GM12878 (cell line): ENCODE measurements around the gene MTERF1. TPM values are rescaled to one million over a fixed set of nuclear protein-coding genes. Genes with fewer than 3 reads are reported as not detected.

Experiments
- ATAC-seq: fragments of 200-7000 bp; cut with Tn5 transposase; 3 replicates; pipeline ENCODE4 v1.9.1; 2020; ENCODE audit warnings: mild to moderate bottlenecking, moderate library complexity
- BruUV-seq: library from RNA; stranded (reverse); fragments of 400-500 nt; replicated peaks from 2 replicates; lab custom pipeline; 2021; lab: Mats Ljungman, UMichigan
- CTCF ChIA-PET: fragments of 300-600 bp; sonication (Branson Sonifier 250); formaldehyde crosslinking; extraction: SDS; loops from one replicate; lab custom pipeline; 2021; ENCODE audit warnings: inconsistent platforms; lab: Yijun Ruan, JAX
- POLR2A ChIA-PET: fragments of 350-600 bp; formaldehyde crosslinking; extraction: SDS; loops from one replicate; lab custom pipeline; 2021; ENCODE audit warnings: inconsistent platforms; lab: Charles Lee
- RAD21 ChIA-PET: fragments of 300-600 bp; sonication (Branson Sonifier 250); formaldehyde crosslinking; loops from one replicate; lab custom pipeline; 2023; ENCODE audit warnings: antibody characterized with exemption; ENCODE audit not compliant: unreplicated experiment; lab: Charles Lee
- SMC1A ChIA-PET: fragments of 300-600 bp; sonication (Branson Sonifier 250); formaldehyde crosslinking; loops from one replicate; lab custom pipeline; 2023; ENCODE audit not compliant: unreplicated experiment, uncharacterized antibody; lab: Charles Lee
- DNase-seq: peaks from one replicate; pipeline ENCODE4 v3.0.0-alpha.2; 2011; ENCODE audit warnings: low read depth, low spot score
- FAIRE-seq: peaks from 3 replicates; lab custom pipeline; 2011; peaks lifted over from hg19 to GRCh38; lab: Jason Lieb, UNC
- H2AFZ ChIP-seq: 2 replicates; pipeline ENCODE4 v1.6.0; 2011; ENCODE audit warnings: low read depth, low read length, control low read depth; ENCODE audit not compliant: control insufficient read depth
- H3K27ac ChIP-seq: 2 replicates; pipeline ENCODE4 v1.5.1; 2011; ENCODE audit warnings: control low read depth; ENCODE audit not compliant: control insufficient read depth, insufficient read depth
- H3K27me3 ChIP-seq, 2 experiments: replicated peaks in 1 of 2; 2 replicates each; pipeline versions ENCODE4 v1.6.0 to v1.6.1; 2011; ENCODE audit warnings: low read length in 1 of 2; ENCODE audit not compliant: control insufficient read depth in 2 of 2, insufficient read depth in 2 of 2
- H3K36me3 ChIP-seq, 2 experiments: 2 replicates each; pipeline ENCODE4 v1.5.1; 2011; ENCODE audit warnings: low read length in 1 of 2; ENCODE audit not compliant: control insufficient read depth in 2 of 2, insufficient read depth in 2 of 2
- H3K4me1 ChIP-seq: 2 replicates; pipeline ENCODE4 v1.6.1; 2011; ENCODE audit warnings: mild to moderate bottlenecking, low read length, moderate library complexity, mixed read lengths; ENCODE audit not compliant: control insufficient read depth, insufficient read depth
- H3K4me2 ChIP-seq: 2 replicates; pipeline ENCODE4 v1.6.0; 2011; ENCODE audit warnings: control low read depth; ENCODE audit not compliant: control insufficient read depth, insufficient read depth
- H3K4me3 ChIP-seq: fragments of 200-600 bp; sonication (generic); 2 replicates; pipeline ENCODE4 v1.5.1; 2016
- H3K79me2 ChIP-seq: 2 replicates; pipeline ENCODE4 v1.6.0; 2011; ENCODE audit warnings: low read length; ENCODE audit not compliant: control insufficient read depth, insufficient read depth
- H3K9ac ChIP-seq: 2 replicates; pipeline ENCODE4 v1.8.0; 2011; ENCODE audit warnings: low read length, control low read depth, mixed read lengths; ENCODE audit not compliant: control insufficient read depth, insufficient read depth
- H3K9me3 ChIP-seq: replicated peaks from 3 replicates; pipeline ENCODE4 v1.5.1; 2011; ENCODE audit warnings: mild to moderate bottlenecking, low read length; ENCODE audit not compliant: control insufficient read depth, insufficient read depth
- H4K20me1 ChIP-seq: 2 replicates; pipeline ENCODE4 v1.6.0; 2011; ENCODE audit not compliant: control insufficient read depth, insufficient read depth
- BHLHE40 ChIP-seq, 2 experiments: fragments of 450-650 bp in 1 of 2; IDR thresholded peaks; 2 replicates each; pipeline ENCODE4 v1.6.1; 2011 to 2017; ENCODE audit warnings: low read depth in 2 of 2, borderline replicate concordance in 1 of 2, improper control_type of control experiment in 1 of 2, low read length in 1 of 2, mild to moderate bottlenecking in 1 of 2
- CHD2 ChIP-seq: IDR thresholded peaks from 2 replicates; pipeline ENCODE4 v1.6.1; 2011; ENCODE audit warnings: low read depth, low read length, improper control_type of control experiment, borderline replicate concordance
- CTCF ChIP-seq, 3 experiments: IDR thresholded peaks in 2 of 3; conservative IDR thresholded peaks in 1 of 3; 2 replicates each; pipeline ENCODE4 v1.5.1; 2011; ENCODE audit warnings: low read depth in 3 of 3, low read length in 3 of 3, mild to moderate bottlenecking in 3 of 3, control low read depth in 2 of 3, moderate library complexity in 2 of 3, inconsistent platforms in 1 of 3, mixed read lengths in 1 of 3; ENCODE audit not compliant: control insufficient read depth in 2 of 3, insufficient read depth in 1 of 3; ENCODE audit errors: extremely low read depth in 1 of 3
- ESRRA ChIP-seq: IDR thresholded peaks from 2 replicates; pipeline ENCODE4 v1.6.1; 2012; ENCODE audit warnings: mild to moderate bottlenecking, low read length, improper control_type of control experiment
- IRF4 ChIP-seq: IDR thresholded peaks from 2 replicates; pipeline ENCODE4 v1.6.1; 2011; ENCODE audit warnings: low read depth, low read length
- MYB ChIP-seq: fragments of 150-350 bp; IDR thresholded peaks from 2 replicates; pipeline ENCODE4 v1.6.1; 2014; ENCODE audit warnings: mild to moderate bottlenecking, low read depth, low read length, borderline replicate concordance
- NFYB ChIP-seq: IDR thresholded peaks from 2 replicates; pipeline ENCODE4 v1.6.1; 2011; ENCODE audit warnings: low read depth, mild to moderate bottlenecking, low read length, improper control_type of control experiment, moderate library complexity; ENCODE audit not compliant: insufficient read depth
- NRF1 ChIP-seq: conservative IDR thresholded peaks from 2 replicates; pipeline ENCODE4 v1.6.1; 2011; ENCODE audit warnings: mild to moderate bottlenecking, low read depth, low read length, improper control_type of control experiment
- PAX5 ChIP-seq: IDR thresholded peaks from 2 replicates; pipeline ENCODE4 v1.6.1; 2011; ENCODE audit warnings: low read depth, low read length, borderline replicate concordance
- PML ChIP-seq: IDR thresholded peaks from 2 replicates; pipeline ENCODE4 v1.6.1; 2012; ENCODE audit warnings: low read length, inconsistent platforms
- POLR2A ChIP-seq: IDR thresholded peaks from 2 replicates; pipeline ENCODE4 v1.6.1; 2011; ENCODE audit warnings: low read depth, mild to moderate bottlenecking, low read length
- PRDM15 ChIP-seq: fragments of 450-650 bp; formaldehyde crosslinking; IDR thresholded peaks from 2 replicates; pipeline ENCODE4 v1.4.0; 2020; ENCODE audit warnings: mild to moderate bottlenecking, moderate library complexity
- SMC3 ChIP-seq: IDR thresholded peaks from 2 replicates; pipeline ENCODE4 v1.6.1; 2011; ENCODE audit warnings: low read length, improper control_type of control experiment, borderline replicate concordance
- TCF12 ChIP-seq: IDR thresholded peaks from 2 replicates; pipeline ENCODE4 v1.6.1; 2011; ENCODE audit warnings: low read depth, mild to moderate bottlenecking, low read length
- YBX1 ChIP-seq: fragments of 450-650 bp; IDR thresholded peaks from 2 replicates; pipeline ENCODE4 v1.6.1; 2016; ENCODE audit warnings: antibody characterized with exemption
- ZZZ3 ChIP-seq: IDR thresholded peaks from 2 replicates; pipeline ENCODE4 v1.6.1; 2011; ENCODE audit warnings: low read depth; ENCODE audit not compliant: control insufficient read depth, insufficient read length
- WGBS: methylation state at CpG from one replicate; pipeline ENCODE4 v1.1.6; 2016; ENCODE audit warnings: low lambda C conversion rate; ENCODE audit not compliant: insufficient replicate concordance, insufficient coverage; ENCODE audit errors: missing lambda C conversion rate; 5-methylcytosine and 5-hydroxymethylcytosine counted together
- in situ Hi-C: fragments of 300-500 bp; cut with MboI; formaldehyde crosslinking; loops from 9 replicates; pipeline ENCODE4 v1.14.3; 2018; ENCODE audit warnings: mixed read lengths
- intact Hi-C: fragments of 100-400 bp; cut with micrococcal nuclease; formaldehyde crosslinking; loops from one replicate; pipeline ENCODE4 v1.14.2; 2022; ENCODE audit not compliant: unreplicated experiment
- polyA plus RNA-seq, 11 experiments: library from polyadenylated mRNA; depleted of rRNA in 4 of 11; unstranded in 6 of 11; stranded (reverse) in 5 of 11; fragments of >200 nt; fragmentation: Nextera tagmentation in 4 of 11; fragmentation: Illumina TruSeq in 1 of 11; extraction: Ambion mirVana in 4 of 11; extraction: Trizol in 1 of 11; gene quantifications; 1 replicate in 1 of 11; 2 replicates in 10 of 11; pipeline versions ENCODE4 v1.2.1 to v1.2.3, GENCODE V29; 2011 to 2016; ENCODE audit warnings: inconsistent platforms in 2 of 11, missing spikeins in 2 of 11, low read depth in 1 of 11
- total RNA-seq, 4 experiments: library from RNA; depleted of rRNA in 3 of 4; stranded (reverse); fragments of >200 nt in 3 of 4; fragmentation: Illumina TruSeq in 1 of 4; extraction: Trizol in 1 of 4; gene quantifications; 2 replicates each; pipeline versions ENCODE4 v1.2.1 to v1.2.3, GENCODE V29; 2013 to 2021

The MTERF1 gene
- total and polyA plus RNA-seq, 10 of the 15 experiments (the other 5 are each of a cell fraction or from before 2014, with no cell fraction given) = 14.7 to 38.7 (median 28.0) TPM

- RAD21 ChIA-PET = no interaction called here
- no peaks in the 10 kb centered on the region for H4K20me1 ChIP-seq
- BruUV-seq = no TSS peak
- FAIRE-seq (no peak), ATAC-seq (peak; percentile 38; the same call in 2 of the 3 replicates), DNase-seq (no peak)
- no peaks in the 10 kb centered on the region; a peak in 1 of 4 replicates for H3K27me3 ChIP-seq
- H3K79me2 ChIP-seq = no peaks in the 10 kb centered on the region
- H3K27ac ChIP-seq = no peak overlapping the region
- SMC1A ChIA-PET = interaction anchor here (1.6 kb wide), 1 partner anchor 9 kb away, joined by 6 read pairs; no protein-coding TSS in a partner anchor
- 31% methylated on average over 2 of the region's 2 CpGs for WGBS
- in situ Hi-C loops = no loop called here
- H3K36me3 ChIP-seq = no peaks in the 10 kb centered on the region
- no peak overlapping the region for H3K4me2 ChIP-seq
- intact Hi-C loops = no loop called here
- H3K9ac ChIP-seq = no peak overlapping the region
- no peak overlapping the region for H2AFZ ChIP-seq
- H3K4me3 ChIP-seq = no peak overlapping the region
- H3K4me1 ChIP-seq = no peaks in the 10 kb centered on the region
- POLR2A ChIA-PET = no interaction called here
- CTCF ChIA-PET = interaction anchor here (0.9 to 1.3 kb wide), 3 partner anchors 9 to 45 kb away, joined by 4 to 6 read pairs (median 4); partner anchors contain the start of gene MTERF1
- H3K9me3 ChIP-seq = no peaks in the 10 kb centered on the region
- TF ChIP-seq NFYB (no peak), PRDM15 (CRISPR knock-in tag) (no peak), SMC3 (no peak), YBX1 (no peak), BHLHE40 (IDR thresholded peaks at IDR 0.05; ENCODE audit: borderline replicate concordance in 1 of 2, low read depth in 2 of 2, low read length in 1 of 2) (no peak), NRF1 (no peak), POLR2A (no peak), CTCF (IDR thresholded peaks at IDR 0.05 in 2 of 3, conservative IDR thresholded peaks at IDR 0.05 in 1 of 3; ENCODE audit: control insufficient read depth in 2 of 3, extremely low read depth in 1 of 3, insufficient read depth in 1 of 3, low read depth in 3 of 3, low read length in 3 of 3) (no peak), ZZZ3 (no peak), CHD2 (no peak), MYB (no peak), TCF12 (no peak), IRF4 (no peak), PAX5 (no peak), ESRRA (no peak), PML (no peak)
Observed at GRCh38 chr7:91835091-91835825, 45.2 kb downstream of the MTERF1 start.
